ENCODE data around the gene NDST1.

- TF ChIP-seq CTCF (conservative IDR thresholded peaks at IDR 0.05) (no peak), ZFX (IDR thresholded peaks at IDR 0.05) (no peak)
Observed at GRCh38 chr5:150505041-150505511, 2.9 kb upstream of the NDST1 start.
